Endothelial cell of umbilical vein (primary cell): ENCODE results near the gene TTC22. TPM values are rescaled to one million over a fixed set of nuclear protein-coding genes. Genes with fewer than 3 reads are reported as not detected.
A peak's percentile ranks its signal among the peaks of the same experiment; 100 is the strongest.

Experiments
- BruUV-seq: library from RNA; stranded (reverse); fragments of 400-500 nt; replicated peaks from 2 replicates; lab custom pipeline; 2021; lab: Mats Ljungman, UMichigan
- CTCF ChIA-PET: fragments of 300-600, 350-600 bp; sonication (Branson Sonifier 250); formaldehyde crosslinking; loops from one replicate; lab custom pipeline; 2021; ENCODE audit warnings: antibody characterized with exemption, inconsistent platforms; lab: Charles Lee
- POLR2A ChIA-PET: fragments of 300-600, 350-600 bp; sonication (Branson Sonifier 250); formaldehyde crosslinking; loops from one replicate; lab custom pipeline; 2021; ENCODE audit warnings: antibody characterized with exemption, inconsistent platforms; lab: Charles Lee
- DNase-seq: peaks from one replicate; pipeline ENCODE4 v3.0.0-alpha.2; 2011; ENCODE audit warnings: low read depth, low spot score
- FAIRE-seq: peaks from 2 replicates; lab custom pipeline; 2011; peaks lifted over from hg19 to GRCh38; lab: Jason Lieb, UNC
- H2AFZ ChIP-seq: 2 replicates; pipeline ENCODE4 v1.6.0; 2012; ENCODE audit warnings: low read depth, low read length, control low read depth, inconsistent platforms
- H3K27ac ChIP-seq: 2 replicates; pipeline ENCODE4 v1.5.1; 2011; ENCODE audit warnings: low read depth, mild to moderate bottlenecking, control low read depth, low read length, moderate library complexity; ENCODE audit not compliant: insufficient read depth
- H3K27me3 ChIP-seq, 2 experiments: 2 replicates each; pipeline versions ENCODE4 v1.6.0 to v1.6.1; 2011; ENCODE audit warnings: low read length in 2 of 2, mixed read lengths in 1 of 2; ENCODE audit not compliant: control insufficient read depth in 2 of 2, insufficient read depth in 2 of 2
- H3K36me3 ChIP-seq, 2 experiments: 2 replicates in 1 of 2; 3 replicates in 1 of 2; pipeline ENCODE4 v1.5.1; 2011; ENCODE audit warnings: low read length in 2 of 2, mild to moderate bottlenecking in 1 of 2, moderate library complexity in 1 of 2; ENCODE audit not compliant: control insufficient read depth in 2 of 2, insufficient read depth in 2 of 2; ENCODE audit errors: extremely low read depth in 1 of 2
- H3K4me1 ChIP-seq: 3 replicates; pipeline ENCODE4 v1.5.1; 2011; ENCODE audit warnings: mild to moderate bottlenecking, low read length; ENCODE audit not compliant: control insufficient read depth, insufficient read depth; ENCODE audit errors: extremely low read depth
- H3K4me2 ChIP-seq: 2 replicates; pipeline ENCODE4 v1.6.1; 2011; ENCODE audit warnings: low read length, control low read depth, mixed read lengths; ENCODE audit not compliant: insufficient read depth
- H3K4me3 ChIP-seq, 3 experiments: fragments of 200-600 bp in 1 of 3; sonication (generic), shearing (Covaris generic) in 1 of 3; replicated peaks in 1 of 3; 2 replicates each; pipeline ENCODE4 v1.5.1; 2011 to 2016; ENCODE audit warnings: control low read depth in 3 of 3, low read length in 3 of 3, mild to moderate bottlenecking in 2 of 3, inconsistent platforms in 1 of 3, low read depth in 1 of 3, moderate library complexity in 1 of 3; ENCODE audit not compliant: insufficient read depth in 1 of 3
- H3K79me2 ChIP-seq: 2 replicates; pipeline ENCODE4 v1.6.0; 2012; ENCODE audit warnings: low read length, inconsistent platforms; ENCODE audit not compliant: control insufficient read depth, insufficient read depth
- H3K9ac ChIP-seq: replicated peaks from 2 replicates; pipeline ENCODE3; 2011; ENCODE audit warnings: low read length, control low read depth; ENCODE audit not compliant: insufficient read depth; ENCODE audit errors: extremely low read depth
- H3K9me1 ChIP-seq: replicated peaks from 3 replicates; pipeline ENCODE4 v1.6.0; 2011; ENCODE audit warnings: mild to moderate bottlenecking, low read length; ENCODE audit not compliant: control insufficient read depth, insufficient read depth; ENCODE audit errors: extremely low read depth
- H3K9me3 ChIP-seq: replicated peaks from 2 replicates; pipeline ENCODE4 v1.5.1; 2012; ENCODE audit warnings: low read length, inconsistent platforms; ENCODE audit not compliant: control insufficient read depth, insufficient read depth
- H4K20me1 ChIP-seq: replicated peaks from 2 replicates; pipeline ENCODE3; 2011; ENCODE audit warnings: mild to moderate bottlenecking, low read length; ENCODE audit not compliant: control insufficient read depth, insufficient read depth; ENCODE audit errors: extremely low read depth
- EZH2 ChIP-seq: IDR thresholded peaks from 2 replicates; pipeline ENCODE4 v1.6.1; 2012; ENCODE audit warnings: borderline replicate concordance, low read depth, mild to moderate bottlenecking, moderate library complexity, low read length, inconsistent platforms; ENCODE audit not compliant: severe bottlenecking
- FOS ChIP-seq: IDR thresholded peaks from 2 replicates; pipeline ENCODE4 v1.6.1; 2011; ENCODE audit warnings: mild to moderate bottlenecking, low read length, moderate library complexity, borderline replicate concordance; ENCODE audit not compliant: insufficient read depth
- GATA2 ChIP-seq: IDR thresholded peaks from 2 replicates; pipeline ENCODE4 v1.7.0; 2011; ENCODE audit warnings: low read depth, mild to moderate bottlenecking, moderate library complexity, mixed read lengths, low read length; ENCODE audit not compliant: insufficient read length, insufficient read depth
- JUN ChIP-seq: IDR thresholded peaks from 2 replicates; pipeline ENCODE4 v1.6.1; 2011; ENCODE audit warnings: borderline replicate concordance, low read depth; ENCODE audit not compliant: insufficient read length, insufficient read depth
- MAX ChIP-seq: IDR thresholded peaks from 2 replicates; pipeline ENCODE4 v1.6.1; 2011; ENCODE audit not compliant: insufficient read depth, insufficient read length
- MYC ChIP-seq: IDR thresholded peaks from one replicate; pipeline ENCODE4 v1.6.1; 2011; ENCODE audit warnings: mild to moderate bottlenecking, low read depth, low read length
- POLR2A ChIP-seq: IDR thresholded peaks from 2 replicates; pipeline ENCODE4 v1.6.1; 2012; ENCODE audit warnings: low read depth, mild to moderate bottlenecking, control low read depth, low read length
- POLR2AphosphoS5 ChIP-seq: IDR thresholded peaks from 2 replicates; pipeline ENCODE4 v1.6.1; 2012; ENCODE audit warnings: low read depth, mild to moderate bottlenecking, control low read depth, low read length, moderate library complexity; ENCODE audit not compliant: insufficient read depth
- dilution Hi-C: fragments of 300-500 bp; cut with MboI; formaldehyde crosslinking; loops from one replicate; pipeline ENCODE4 v1.15.0; 2019; ENCODE audit warnings: low sequenced_read_pairs; ENCODE audit not compliant: extremely low pct_ligation_motif_present
- intact Hi-C: fragments of 100-400 bp; cut with micrococcal nuclease; formaldehyde crosslinking; loops from one replicate; pipeline ENCODE4 v1.10.0; 2022
- polyA plus RNA-seq, 4 experiments: library from polyadenylated mRNA; depleted of rRNA in 3 of 4; stranded (reverse) in 3 of 4; unstranded in 1 of 4; fragments of >200 nt; gene quantifications; 2 replicates each; pipeline versions ENCODE4 v1.2.1 to v1.2.3, GENCODE V29; 2011 to 2012; ENCODE audit warnings: missing spikeins in 1 of 4
- total RNA-seq: library from RNA; stranded (reverse); gene quantifications from 2 replicates; pipeline ENCODE4 v1.2.3, GENCODE V29; 2021
- TF ChIP-seq, protein P1 (sequence below), 2 donors: IDR thresholded peaks; 1 replicate in 1 of 2; 2 replicates in 1 of 2; pipeline ENCODE4 v1.5.1; 2011; ENCODE audit warnings: low read length in 2 of 2, mild to moderate bottlenecking in 2 of 2, moderate library complexity in 2 of 2, control low read depth in 1 of 2, inconsistent platforms in 1 of 2, low read depth in 1 of 2; ENCODE audit not compliant: insufficient read depth in 1 of 2; ENCODE audit errors: extremely low read depth in 1 of 2

TTC22 gene
- total and polyA plus RNA-seq, 2 donors (not counting 3 experiments of a cell fraction or from before 2014, with no cell fraction given), result not detected

DNA sequence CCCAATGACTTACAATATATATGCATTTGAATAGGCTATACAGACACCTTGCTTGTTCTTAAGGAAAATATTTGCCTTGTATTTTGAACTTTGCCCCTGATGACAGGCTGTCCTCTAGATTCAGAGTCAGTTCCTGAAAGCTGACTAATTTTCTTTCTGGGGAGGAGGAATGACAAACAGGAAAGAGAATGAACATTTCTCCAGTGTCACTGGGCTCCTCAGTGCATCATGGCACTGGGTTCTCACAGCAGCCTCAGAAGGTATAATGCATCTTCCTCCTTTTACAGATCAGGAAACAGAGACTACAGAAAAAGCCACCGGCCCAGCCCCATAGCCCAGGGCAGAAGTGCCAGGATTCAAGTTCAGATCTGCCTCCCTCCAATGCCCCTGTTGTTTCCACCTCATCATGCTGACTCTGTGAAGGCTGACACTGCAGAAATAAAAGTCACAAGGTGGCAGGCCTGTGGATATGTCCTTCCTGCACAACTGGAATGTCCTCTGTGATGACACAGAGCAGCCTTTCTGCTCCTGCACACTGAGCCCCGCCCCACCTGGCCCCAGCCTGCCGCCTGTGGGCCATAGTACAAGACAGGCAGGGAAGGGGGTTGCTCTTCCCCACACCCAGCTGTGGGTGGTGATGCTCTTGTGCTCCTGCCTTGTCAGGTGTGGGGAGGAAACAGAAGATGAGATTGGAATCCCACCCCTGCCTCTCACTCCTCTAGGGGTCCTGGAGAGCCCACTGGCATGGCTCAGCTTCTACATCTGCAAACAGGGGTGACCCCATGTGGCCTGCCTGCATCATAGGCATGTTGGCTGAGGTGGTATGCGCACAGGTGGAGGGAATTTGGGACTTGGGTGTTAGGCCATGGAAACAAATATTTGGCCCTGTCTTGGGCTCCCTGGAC lies 6.4 kb downstream of the TTC22 start:
- no peak overlapping the region for H3K4me2 ChIP-seq
- no peak overlapping the region for H3K4me3 ChIP-seq

GRCh38 chr1:54792686-54793282 lies 8.3 kb downstream of the TTC22 start:
- no peaks in the 10 kb centered on the region for H3K36me3 ChIP-seq
- FAIRE-seq, result no peak
- dilution Hi-C loops (no loop called here), intact Hi-C loops (loop anchor here (1.0 to 5.0 kb wide), 3 partner anchors 120 to 722 kb away; no protein-coding TSS in a partner anchor)
- no peak overlapping the region for H3K4me2 ChIP-seq
- no peak for DNase-seq
- H3K4me1 ChIP-seq, result no peaks in the 10 kb centered on the region
- no peaks in the 10 kb centered on the region for H3K79me2 ChIP-seq
- H3K9ac ChIP-seq, result no peak overlapping the region
- H3K27me3 ChIP-seq, result peaks cover 2% of the 10 kb centered on the region in 2 experiments
- ChIA-PET POLR2A (no interaction called here), CTCF (interaction anchor here (0.7 to 2.0 kb wide), 10 partner anchors 8 to 932 kb away, joined by 3 to 10 read pairs (median 4); partner anchors contain the start of gene TTC22)
- TF ChIP-seq EZH2 (no peak), JUN (no peak), POLR2A (no peak), MAX (no peak), POLR2AphosphoS5 (no peak), GATA2 (no peak), FOS (no peak), MYC (no peak)
- TF ChIP-seq, protein P1, sequence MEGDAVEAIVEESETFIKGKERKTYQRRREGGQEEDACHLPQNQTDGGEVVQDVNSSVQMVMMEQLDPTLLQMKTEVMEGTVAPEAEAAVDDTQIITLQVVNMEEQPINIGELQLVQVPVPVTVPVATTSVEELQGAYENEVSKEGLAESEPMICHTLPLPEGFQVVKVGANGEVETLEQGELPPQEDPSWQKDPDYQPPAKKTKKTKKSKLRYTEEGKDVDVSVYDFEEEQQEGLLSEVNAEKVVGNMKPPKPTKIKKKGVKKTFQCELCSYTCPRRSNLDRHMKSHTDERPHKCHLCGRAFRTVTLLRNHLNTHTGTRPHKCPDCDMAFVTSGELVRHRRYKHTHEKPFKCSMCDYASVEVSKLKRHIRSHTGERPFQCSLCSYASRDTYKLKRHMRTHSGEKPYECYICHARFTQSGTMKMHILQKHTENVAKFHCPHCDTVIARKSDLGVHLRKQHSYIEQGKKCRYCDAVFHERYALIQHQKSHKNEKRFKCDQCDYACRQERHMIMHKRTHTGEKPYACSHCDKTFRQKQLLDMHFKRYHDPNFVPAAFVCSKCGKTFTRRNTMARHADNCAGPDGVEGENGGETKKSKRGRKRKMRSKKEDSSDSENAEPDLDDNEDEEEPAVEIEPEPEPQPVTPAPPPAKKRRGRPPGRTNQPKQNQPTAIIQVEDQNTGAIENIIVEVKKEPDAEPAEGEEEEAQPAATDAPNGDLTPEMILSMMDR (IDR thresholded peaks at IDR 0.05; ENCODE audit: extremely low read depth in 1 of 2, insufficient read depth in 1 of 2, low read depth in 1 of 2, low read length in 2 of 2), result no peak
- no peak overlapping the region for H3K4me3 ChIP-seq
- no peak overlapping the region for H3K27ac ChIP-seq
- H3K9me1 ChIP-seq, result no peaks in the 10 kb centered on the region
- no peak overlapping the region for H2AFZ ChIP-seq
- no peaks in the 10 kb centered on the region for H3K9me3 ChIP-seq
- H4K20me1 ChIP-seq, result no peaks in the 10 kb centered on the region
- no TSS peak for BruUV-seq

More for the DNA sequence above, 6.4 kb downstream of the TTC22 start:
- FAIRE-seq (no peak), DNase-seq (no peak)
- intact Hi-C loops, result loop anchor here (5.0 kb wide), 1 partner anchor 297 kb away; no protein-coding TSS in a partner anchor
- POLR2A ChIA-PET, result no interaction called here
- Histone ChIP-seq H4K20me1 (no peaks in the 10 kb centered on the region), H3K79me2 (no peaks in the 10 kb centered on the region), H3K9me1 (no peaks in the 10 kb centered on the region), H3K9me3 (no peaks in the 10 kb centered on the region), H3K36me3 (no peaks in the 10 kb centered on the region), H3K27me3 (peaks cover 8% of the 10 kb centered on the region in 2 experiments), H3K9ac (no peak overlapping the region), H3K27ac (no peak overlapping the region), H3K4me1 (no peaks in the 10 kb centered on the region), H2AFZ (no peak overlapping the region)
- dilution Hi-C loops, result no loop called here
- BruUV-seq, result no TSS peak
- peak; percentile 24 for TF ChIP-seq FOS
- TF ChIP-seq MYC, result no peak
- CTCF ChIA-PET, result interaction anchor here (1.0 to 1.5 kb wide), 2 partner anchors 12 to 15 kb away, joined by 3 read pairs; no protein-coding TSS in a partner anchor
